Mucosa of gallbladder (tissue), 1 donor: Measurements from ENCODE around the gene CTSW. TPM values are rescaled to one million over a fixed set of nuclear protein-coding genes. Genes with fewer than 3 reads are reported as not detected.

Experiments used
- DNase-seq: peaks from one replicate; pipeline ENCODE4 v3.0.0-alpha.2; 2020; ENCODE audit warnings: low spot score
- total RNA-seq: library from RNA; stranded (reverse); gene quantifications from one replicate; pipeline ENCODE4 v1.2.1, GENCODE V29; 2021
- donor health status: DM: no; HTN: no; CAD: no.

The CTSW gene
- total RNA-seq, 1 donor from 2014 or later = 2.7 TPM

DNA sequence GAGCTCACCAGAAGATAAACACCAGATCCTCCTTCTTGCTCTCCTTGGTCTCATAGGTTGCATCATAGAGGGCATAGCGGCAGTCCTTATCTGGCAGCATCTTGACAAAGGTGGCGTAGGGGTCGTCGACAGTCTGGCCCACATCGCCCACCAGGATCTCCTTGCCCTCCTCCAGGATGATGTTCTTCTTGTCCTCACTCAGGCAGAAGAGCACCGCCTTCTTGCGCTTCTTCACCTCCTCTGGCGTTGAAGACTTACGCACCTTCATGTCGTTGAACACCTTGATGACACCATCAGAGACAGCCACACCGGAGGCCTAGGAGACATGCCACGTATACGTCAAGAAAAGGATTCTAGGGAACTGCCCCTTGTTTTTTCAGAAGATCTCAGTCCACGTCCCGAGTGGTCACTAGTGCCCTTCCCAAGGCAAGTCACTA lies 23.7 kb upstream of the CTSW start:
- DNase-seq = no peak

DNA sequence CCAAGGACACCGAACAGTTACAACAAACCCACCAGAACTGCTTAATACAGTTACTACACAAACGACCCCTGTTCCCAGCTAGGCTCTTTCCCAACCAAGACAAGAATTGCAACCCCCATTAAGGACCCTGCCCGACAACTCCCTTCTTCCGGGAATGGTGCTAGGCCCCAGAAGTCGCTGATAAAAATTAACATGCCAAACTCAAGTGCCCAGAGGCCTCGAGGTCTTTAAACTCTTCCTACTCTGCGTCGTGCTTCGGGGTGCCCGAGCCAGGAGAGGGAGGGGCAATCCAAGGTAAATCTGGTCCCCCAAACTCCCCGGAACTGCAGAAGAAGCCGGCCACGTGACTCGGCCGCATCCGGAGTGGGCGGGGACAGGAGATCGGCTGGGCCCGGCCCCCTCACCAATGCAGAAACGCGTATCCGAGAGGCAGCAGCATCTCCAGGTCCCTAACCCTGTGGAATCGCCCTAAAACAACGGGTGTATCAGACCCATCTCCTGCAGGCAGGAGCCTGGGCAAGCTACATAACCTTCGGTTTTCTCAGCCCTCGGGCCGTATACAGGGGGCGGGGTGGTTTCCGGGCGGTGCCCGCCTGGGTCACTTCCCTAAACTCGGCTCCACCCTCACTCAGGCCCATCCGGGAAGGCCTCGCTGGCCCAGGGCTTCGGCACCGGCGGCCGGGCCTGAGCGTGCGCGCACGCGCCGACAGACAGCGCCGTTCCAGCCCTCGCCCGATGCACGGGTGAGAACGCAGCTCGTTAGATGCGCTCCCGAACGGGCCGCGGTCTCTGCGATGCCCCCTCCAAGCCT lies 22.7 kb upstream of the CTSW start:
- peak; percentile 76 for DNase-seq

DNA sequence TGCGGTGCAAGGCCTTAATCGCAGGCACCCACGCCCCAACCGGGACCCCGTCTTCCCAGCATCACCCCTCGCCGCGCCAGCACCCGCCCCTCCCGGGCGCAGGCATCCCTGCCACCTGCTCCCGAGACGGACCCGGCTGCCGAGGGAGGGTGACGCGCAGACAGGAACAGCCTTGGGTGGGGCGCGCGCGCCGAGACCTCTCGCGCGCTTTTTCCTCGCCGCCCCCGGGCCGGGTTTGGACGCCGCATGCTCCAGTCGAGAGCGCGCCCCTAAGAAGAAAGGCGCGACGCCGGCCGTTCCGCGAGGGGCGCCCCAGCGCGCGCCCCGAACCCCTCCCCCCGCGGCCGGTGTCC lies 22.2 kb upstream of the CTSW start:
- peak; percentile 38 for DNase-seq

DNA sequence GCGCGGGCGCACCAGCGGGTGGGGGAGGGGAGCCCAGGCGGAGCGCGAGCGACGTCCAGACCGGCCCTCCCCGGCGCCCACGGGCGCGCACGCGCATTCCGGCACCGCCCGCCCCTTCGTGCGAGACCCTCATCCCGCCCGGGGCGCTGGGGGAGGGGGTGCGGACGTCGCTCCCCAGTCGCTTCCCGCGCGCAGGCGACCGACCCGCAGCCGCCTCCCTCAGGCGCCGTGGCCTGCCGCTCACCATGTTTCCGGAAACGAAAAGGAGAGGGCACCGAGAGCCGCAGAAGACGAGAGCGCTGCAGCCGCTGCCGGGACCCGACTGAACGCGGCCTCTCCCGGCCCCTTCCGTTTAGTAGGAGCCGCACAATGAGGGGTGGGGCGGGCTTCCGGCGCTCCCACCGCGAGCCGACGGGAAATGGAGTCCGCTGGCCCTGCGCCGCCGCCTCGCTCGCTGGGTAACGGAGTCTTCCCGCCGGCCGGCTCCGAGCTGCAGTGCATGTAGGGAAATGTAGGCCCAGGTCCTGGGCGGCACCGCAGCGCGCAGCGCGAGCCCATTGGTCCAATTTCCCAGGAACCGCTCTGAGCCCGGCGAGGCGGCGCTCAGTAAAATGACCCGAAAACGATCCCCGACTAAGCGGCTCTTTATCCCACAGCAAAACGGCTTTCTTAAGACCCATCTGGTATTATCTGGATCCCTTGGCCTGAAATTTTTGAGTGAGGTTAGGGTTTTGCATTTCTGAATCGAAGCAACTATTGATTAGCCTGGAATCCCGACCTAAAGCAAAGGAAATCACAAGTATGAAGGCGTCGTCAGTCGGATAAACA lies 21.6 kb upstream of the CTSW start, which contains the start of gene CFL1:
Gene CFL1, minus strand, starts transcription at position 328 of the 828 bp plus-strand sequence. Its CDS starts 81 bp downstream, at position 247.
- DNase-seq = peak; percentile 99

DNA sequence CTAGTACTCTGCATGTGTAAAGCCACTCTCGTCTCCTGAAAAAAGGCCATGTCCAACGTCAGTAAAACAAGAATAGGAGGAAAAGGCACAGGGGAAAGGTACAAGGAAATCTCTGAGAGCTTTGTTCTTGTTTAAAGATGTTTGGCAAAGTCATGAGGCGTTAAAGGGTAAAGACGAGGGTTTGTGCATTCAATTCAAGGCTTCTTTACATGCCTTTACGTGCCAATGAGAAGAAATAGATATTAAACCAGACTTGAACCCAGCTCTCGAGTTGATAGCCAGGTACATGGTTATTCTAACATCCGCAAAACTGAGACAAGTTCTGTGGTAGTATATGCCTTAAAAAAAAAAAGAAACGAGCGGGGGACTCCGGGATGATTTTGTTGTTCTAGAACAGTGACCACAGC lies 21.0 kb upstream of the CTSW start:
- DNase-seq = no peak

DNA sequence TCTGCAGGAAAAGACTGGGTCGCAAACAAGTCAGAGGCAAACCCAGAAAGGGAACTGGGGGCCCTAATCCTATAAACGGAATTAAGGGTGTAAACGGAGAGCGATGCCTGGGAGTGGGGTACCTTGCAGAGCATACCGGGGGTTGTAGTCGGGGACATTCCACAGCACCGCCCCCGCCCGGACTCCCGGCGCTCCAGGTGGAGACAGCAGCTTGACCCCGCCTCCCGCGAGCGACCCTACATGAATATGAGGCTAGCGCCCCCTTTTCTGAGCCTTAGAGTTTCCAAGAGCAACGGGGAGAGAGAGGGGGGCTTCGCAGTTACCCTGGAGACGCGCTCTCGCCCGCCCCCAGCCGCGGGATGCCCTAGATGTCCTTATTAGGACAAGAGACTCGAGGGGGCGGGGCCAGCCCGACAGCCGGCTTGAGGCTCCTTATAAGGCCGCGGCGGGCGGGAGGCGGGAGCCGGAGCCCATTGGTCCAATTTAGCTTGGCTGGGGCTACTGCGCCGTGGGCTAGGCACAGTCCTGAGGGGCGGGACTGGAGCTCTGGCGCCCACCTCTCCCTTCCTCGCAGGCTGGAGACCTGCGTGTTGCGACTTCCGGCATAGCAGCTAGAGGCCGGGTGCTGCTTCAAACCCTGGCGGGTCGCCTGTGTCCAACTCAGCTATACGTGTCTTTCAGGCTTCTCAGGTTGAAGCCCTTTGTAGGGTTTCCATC lies 20.4 kb upstream of the CTSW start:
- peak; percentile 99 for DNase-seq

DNA sequence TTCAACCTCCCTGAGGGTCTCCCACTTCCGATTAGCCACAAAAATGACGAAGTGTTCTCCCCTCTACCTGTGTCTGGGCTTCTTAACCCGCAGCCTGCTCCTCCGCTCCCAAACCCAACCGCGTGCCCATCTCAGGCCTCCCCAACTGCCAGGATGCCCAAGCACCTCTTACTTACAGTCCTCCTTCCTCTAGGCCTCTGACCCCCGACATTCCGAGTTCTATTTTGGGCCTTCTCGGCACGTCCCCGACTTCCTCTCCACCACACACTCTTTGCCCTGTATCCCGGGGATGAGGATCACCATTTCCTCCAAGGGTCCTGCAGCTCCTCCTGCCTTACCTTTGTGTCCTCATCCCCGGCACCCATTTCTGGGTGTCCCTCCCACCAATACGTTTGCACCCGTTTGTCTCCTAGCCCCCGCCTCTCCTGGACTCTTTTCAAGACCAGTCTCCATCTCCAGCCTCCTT lies 19.8 kb upstream of the CTSW start:
- DNase-seq = no peak

DNA sequence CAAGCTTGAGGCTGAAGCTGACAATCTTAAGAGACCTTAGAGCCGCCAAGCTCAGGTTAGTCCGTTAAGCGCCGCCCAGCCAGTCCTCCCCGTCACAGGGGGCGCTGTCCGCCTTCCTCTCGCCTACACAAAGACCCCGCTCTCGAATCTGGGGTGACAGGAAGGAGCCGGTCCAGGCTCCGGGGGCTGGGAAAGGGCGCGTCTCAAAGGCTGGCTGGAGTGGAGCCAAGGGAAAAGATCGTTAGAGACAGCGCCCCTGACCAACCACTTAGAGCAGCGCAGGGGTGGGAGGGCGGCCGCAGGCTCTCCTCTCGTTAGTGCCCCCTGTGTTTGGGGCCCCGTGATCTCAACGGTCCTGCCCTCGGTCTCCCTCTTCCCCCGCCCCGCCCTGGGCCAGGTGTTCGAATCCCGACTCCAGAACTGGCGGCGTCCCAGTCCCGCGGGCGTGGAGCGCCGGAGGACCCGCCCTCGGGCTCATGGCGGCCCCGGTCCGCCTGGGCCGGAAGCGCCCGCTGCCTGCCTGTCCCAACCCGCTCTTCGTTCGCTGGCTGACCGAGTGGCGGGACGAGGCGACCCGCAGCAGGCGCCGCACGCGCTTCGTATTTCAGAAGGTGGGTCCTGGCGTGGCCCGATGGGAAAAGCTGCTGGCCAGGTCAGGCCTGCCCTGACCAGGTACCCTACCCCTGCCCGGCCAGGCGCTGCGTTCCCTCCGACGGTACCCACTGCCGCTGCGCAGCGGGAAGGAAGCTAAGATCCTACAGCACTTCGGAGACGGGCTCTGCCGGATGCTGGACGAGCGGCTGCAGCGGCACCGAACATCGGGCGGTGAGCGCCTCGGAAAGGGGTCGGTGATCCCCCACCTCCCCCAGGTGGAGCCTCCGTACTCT lies 19.1 kb upstream of the CTSW start, which contains the start of gene MUS81:
Gene MUS81, plus strand, starts transcription at position 156 of the 887 bp plus-strand sequence. Its CDS starts 321 bp downstream, at position 477.
- DNase-seq = peak; percentile 97

DNA sequence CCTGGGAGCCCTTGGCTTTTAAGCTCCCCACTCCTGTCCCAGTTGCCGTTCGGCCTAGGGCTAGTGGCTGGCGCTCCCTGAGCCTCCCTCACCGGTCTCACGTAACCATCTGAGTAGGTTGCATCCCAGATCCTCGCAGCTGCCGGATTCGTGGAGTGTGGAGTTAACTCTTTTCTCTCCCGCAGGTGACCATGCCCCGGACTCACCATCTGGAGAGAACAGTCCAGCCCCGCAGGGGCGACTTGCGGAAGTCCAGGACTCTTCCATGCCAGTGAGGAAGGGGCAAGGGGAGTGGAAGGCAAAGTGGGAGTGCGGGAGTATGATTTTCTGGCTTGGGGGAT lies 18.5 kb upstream of the CTSW start:
- DNase-seq = no peak

DNA sequence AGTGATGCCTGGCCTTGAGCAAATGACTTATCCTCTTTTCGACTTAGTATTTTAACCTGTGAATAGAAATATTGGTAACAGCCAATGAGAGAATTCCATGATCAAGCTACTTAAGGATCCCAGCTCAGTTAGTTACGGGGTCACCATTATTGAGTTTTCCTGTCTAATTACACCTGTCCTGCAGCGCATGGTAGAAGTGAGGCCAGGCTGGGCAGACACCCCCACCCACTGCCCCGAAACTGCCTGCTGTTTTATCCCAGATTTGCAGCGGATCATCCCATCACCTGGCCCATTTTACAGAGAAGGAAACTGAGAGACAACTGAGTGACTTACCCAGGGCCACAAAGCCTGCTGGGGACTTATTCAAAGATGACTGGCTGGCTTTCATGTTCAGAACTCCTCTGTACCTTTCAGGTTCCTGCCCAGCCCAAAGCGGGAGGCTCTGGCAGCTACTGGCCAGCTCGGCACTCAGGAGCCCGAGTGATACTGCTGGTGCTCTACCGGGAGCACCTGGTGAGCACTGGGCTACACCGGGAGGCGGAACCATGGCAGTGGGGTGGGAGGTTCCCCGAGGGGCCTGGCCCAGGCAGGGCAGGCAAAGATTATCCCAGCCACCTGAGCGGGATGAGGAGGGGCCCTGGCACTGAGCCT lies 18.0 kb upstream of the CTSW start:
- no peak for DNase-seq

DNA sequence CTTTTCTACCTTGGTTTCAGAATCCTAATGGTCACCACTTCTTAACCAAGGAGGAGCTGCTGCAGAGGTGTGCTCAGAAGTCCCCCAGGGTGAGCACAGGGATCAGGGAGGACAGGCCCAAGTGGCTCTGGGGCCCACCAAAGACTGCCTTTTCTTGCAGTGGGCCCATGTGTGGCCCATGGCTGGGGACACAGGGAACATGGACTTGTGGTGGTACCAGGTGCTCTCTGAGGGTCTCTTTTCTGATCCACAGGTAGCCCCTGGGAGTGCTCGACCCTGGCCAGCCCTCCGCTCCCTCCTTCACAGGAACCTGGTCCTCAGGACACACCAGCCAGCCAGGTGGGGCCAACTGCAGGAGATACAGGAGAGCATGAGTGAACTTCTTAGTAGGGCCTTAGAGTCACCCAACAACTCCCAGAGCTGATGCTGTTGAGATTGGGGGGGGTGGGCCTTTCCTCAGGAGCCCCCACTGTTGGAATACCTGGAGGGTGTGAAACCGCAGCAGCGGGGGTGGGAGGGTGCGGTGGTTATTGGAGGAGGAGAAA lies 17.4 kb upstream of the CTSW start:
- DNase-seq = no peak

DNA sequence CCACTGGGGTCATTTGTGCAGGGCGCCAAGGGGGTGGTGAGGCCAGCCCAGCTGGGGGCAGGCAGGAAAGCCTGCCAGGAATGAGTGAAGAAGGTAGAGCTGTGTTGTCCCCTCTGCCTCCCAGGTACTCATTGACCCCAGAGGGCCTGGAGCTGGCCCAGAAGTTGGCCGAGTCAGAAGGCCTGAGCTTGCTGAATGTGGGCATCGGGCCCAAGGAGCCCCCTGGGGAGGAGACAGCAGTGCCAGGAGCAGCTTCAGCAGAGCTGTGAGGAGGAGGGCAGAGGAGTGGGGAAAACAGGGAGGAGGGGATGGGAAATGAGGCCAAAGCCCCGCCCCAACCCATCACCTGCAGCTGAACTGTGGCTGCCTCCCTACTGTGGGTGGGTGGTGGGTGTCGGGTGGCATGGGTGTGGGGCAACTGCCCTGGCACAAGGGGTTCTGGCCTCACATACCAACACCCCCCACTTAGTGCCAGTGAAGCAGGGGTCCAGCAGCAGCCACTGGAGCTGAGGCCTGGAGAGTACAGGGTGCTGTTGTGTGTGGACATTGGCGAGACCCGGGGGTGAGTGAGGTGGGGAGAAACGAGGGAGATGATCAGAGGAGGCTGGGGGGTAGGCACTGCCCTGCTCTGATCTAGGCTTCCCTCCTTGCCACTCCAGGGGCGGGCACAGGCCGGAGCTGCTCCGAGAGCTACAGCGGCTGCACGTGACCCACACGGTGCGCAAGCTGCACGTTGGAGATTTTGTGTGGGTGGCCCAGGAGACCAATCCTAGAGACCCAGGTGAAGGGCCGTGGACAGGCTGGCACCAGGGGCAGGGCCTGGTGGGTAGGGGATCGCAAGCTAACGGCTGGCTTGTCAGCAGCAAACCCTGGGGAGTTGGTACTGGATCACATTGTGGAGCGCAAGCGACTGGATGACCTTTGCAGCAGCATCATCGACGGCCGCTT lies 16.4 kb upstream of the CTSW start:
- DNase-seq = no peak

DNA sequence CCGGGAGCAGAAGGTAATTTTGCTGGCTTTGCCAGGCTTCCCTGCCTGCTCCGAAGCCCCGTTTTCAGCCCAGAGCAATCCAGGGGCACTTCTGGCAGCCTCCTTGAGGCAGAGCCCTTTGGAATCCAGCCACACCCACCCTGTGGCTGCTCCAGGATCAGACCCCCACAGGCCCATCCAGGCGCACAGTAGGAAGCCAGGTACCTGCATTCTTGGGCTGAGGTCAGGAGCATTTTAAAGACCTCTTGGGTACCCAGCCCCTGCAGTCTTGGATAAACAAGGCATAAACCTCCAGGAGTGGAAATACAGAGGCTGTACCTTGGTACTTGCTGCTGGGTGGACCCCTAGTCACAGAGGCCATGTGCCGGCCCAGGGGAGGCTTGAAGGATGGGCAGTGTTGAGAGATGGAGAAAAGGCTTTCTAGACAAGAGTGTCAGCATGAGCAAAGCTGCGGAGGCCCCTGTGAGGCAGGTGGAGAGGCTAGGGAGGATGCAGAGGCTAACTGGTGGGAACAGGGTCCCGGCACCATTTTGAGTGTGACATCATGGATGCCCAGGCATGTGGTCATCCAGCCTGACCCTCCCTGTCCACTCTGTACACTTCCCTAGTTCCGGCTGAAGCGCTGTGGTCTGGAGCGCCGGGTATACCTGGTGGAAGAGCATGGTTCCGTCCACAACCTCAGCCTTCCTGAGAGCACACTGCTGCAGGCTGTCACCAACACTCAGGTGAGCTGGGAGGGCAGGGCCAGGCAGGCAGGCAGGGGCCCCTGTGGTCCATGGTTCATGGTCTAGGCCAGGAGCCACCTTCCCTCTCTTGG lies 15.5 kb upstream of the CTSW start:
- DNase-seq = no peak

DNA sequence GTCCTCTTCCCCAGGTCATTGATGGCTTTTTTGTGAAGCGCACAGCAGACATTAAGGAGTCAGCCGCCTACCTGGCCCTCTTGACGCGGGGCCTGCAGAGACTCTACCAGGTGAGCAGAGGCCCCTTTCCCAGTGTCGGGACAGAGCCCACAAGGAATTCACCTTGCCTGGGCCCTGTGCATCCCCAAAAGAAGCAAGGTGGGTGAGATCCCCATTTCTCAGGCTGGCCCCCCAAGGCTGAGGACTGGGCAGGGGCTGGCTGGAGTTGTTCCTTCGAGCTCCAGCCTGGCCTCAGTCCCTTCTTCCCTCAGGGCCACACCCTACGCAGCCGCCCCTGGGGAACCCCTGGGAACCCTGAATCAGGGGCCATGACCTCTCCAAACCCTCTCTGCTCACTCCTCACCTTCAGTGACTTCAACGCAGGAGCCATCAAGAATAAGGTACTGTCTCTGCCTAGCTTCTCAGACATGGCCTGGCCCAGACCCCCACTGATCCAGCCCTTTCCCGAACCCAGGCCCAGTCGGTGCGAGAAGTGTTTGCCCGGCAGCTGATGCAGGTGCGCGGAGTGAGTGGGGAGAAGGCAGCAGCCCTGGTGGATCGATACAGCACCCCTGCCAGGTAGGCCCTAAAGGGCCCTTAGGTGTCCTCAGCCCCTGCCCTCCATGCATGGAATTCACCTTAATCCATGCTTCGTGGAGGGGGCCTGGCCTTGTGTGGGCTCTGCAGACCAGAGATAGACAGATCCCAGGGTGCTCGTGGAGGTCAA lies 14.7 kb upstream of the CTSW start:
- DNase-seq = no peak

DNA sequence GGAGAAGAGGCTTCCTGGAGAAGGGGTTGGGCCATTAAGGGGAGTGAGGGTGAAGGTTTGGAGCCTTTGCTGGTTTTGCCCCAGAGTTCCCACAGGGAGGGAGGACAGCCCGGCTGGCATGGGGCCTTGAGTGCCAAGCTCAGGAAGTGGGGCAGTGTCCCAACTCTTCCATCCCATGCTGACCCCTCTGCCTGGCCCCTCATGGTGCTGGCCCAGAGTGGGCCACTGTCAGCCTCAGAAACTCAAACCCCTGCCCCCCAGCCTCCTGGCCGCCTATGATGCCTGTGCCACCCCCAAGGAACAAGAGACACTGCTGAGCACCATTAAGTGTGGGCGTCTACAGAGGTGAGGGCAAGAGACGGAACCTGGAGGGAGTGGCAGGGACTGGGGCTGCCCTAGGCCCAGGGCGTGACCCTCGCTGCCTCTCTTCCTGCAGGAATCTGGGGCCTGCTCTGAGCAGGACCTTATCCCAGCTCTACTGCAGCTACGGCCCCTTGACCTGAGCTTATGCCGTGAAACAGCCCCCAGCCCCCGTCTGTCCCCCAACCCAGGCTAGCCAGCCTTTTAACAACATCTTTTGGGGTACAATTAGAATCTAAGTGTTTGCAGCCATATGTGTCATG lies 14.0 kb upstream of the CTSW start:
- no peak for DNase-seq

DNA sequence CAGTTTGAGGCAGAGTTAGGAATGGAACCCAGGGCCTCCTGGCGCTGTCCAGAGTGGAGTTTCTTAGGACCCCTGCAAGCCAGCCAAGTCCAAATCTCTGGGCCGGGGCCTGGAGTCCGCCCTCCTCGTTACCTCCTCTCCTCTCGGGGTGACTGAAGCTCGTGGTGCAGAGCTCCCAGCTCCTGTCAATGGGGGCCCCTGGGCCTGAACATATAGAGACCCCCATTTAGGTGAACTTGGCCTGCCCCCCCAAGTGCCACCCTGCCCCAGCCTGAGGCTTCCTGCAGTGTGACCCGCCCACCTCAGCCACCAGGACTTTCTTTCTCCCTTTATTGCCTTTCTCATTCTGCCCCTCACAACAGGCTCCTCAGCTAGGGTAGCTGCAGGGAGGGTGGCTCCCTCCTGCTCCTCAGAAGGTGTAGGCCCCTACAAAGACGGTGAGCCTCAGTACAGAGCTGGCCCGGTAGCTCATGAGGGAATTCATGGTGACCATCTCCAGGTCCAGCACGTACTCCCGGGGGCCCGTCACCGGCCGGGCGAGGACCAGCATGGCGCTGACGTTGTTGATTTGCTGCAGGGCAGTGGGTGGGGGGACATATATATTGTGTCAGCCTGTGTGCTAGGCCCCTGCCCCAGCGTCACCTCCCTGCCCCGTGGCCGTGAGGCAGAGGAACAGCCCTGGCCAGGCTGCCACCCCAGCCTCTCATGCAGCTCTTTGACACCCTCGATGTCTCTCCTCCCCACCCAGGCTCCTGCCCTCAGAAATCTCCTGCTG lies 12.9 kb upstream of the CTSW start:
- no peak for DNase-seq
